Esophagus squamous epithelium (tissue), 4 donors: ENCODE results near the gene UMAD1.

Experiments
- CTCF ChIP-seq, 6 experiments: fragments of 450-650 bp in 4 of 6; fragments of 200-600 bp in 2 of 6; sonication (generic) in 2 of 6; IDR thresholded peaks; one replicate each; pipeline ENCODE4 v1.5.1; 2016 to 2019; ENCODE audit warnings: antibody characterized with exemption in 6 of 6, mild to moderate bottlenecking in 4 of 6, moderate library complexity in 4 of 6
- POLR2A ChIP-seq, 4 donors: fragments of 450-650 bp; IDR thresholded peaks; one replicate each; pipeline ENCODE4 v1.6.1; 2017; ENCODE audit warnings: antibody characterized with exemption in 4 of 4, mild to moderate bottlenecking in 4 of 4, moderate library complexity in 3 of 4

- no peak for TF ChIP-seq CTCF (IDR thresholded peaks at IDR 0.05)
- no peak for TF ChIP-seq POLR2A (IDR thresholded peaks at IDR 0.05)
These were observed 24.5 kb downstream of the UMAD1 start for GRCh38 chr7:7665031-7665430.
